DOHH2 (cell line): Measurements from ENCODE around the gene APBA3.
"Not testable (repeated sequence)": the region's sequence is repeated elsewhere in the genome, so short reads cannot be mapped to it uniquely, and the experiment has no call there.

Experiments used
- H3F3A ChIP-seq: fragments of 200-600 bp; sonication (generic), shearing (Covaris generic); 2 replicates; pipeline ENCODE4 v1.6.0; 2016; ENCODE audit warnings: antibody characterized with exemption, mild to moderate bottlenecking; ENCODE audit not compliant: control insufficient read depth, insufficient read depth
- H3K27ac ChIP-seq: fragments of 200-600 bp; sonication (generic); 2 replicates; pipeline ENCODE4 v1.5.1; 2014; ENCODE audit warnings: low read depth, mild to moderate bottlenecking, low read length, moderate library complexity
- H3K27me3 ChIP-seq: fragments of 200-600 bp; sonication (generic); 2 replicates; pipeline ENCODE4 v1.6.1; 2014; ENCODE audit warnings: mild to moderate bottlenecking, low read length, mixed read lengths; ENCODE audit not compliant: control insufficient read depth
- H3K36me3 ChIP-seq: fragments of 200-600 bp; sonication (generic); 2 replicates; pipeline ENCODE4 v1.6.1; 2014; ENCODE audit warnings: mild to moderate bottlenecking, low read length, moderate library complexity, mixed read lengths; ENCODE audit not compliant: control insufficient read depth
- H3K4me1 ChIP-seq: fragments of 200-600 bp; sonication (generic); 2 replicates; pipeline ENCODE4 v1.6.1; 2014; ENCODE audit warnings: mild to moderate bottlenecking, low read length, mixed read lengths; ENCODE audit not compliant: control insufficient read depth
- H3K4me2 ChIP-seq: fragments of 200-600 bp; sonication (generic); 2 replicates; pipeline ENCODE4 v1.6.0; 2014; ENCODE audit warnings: mild to moderate bottlenecking, low read length, moderate library complexity
- H3K4me3 ChIP-seq: fragments of 200-600 bp; sonication (generic); 2 replicates; pipeline ENCODE4 v1.5.1; 2014; ENCODE audit warnings: mild to moderate bottlenecking, low read length, mixed read lengths
- H3K79me2 ChIP-seq: fragments of 200-600 bp; sonication (generic); 2 replicates; pipeline ENCODE4 v1.6.1; 2014; ENCODE audit warnings: mild to moderate bottlenecking, low read length, mixed read lengths; ENCODE audit not compliant: control insufficient read depth
- H3K9me2 ChIP-seq: fragments of 200-600 bp; sonication (generic); replicated peaks from 2 replicates; pipeline ENCODE4 v1.6.1; 2014; ENCODE audit warnings: mild to moderate bottlenecking, low read length, mixed read lengths; ENCODE audit not compliant: control insufficient read depth
- H3K9me3 ChIP-seq: fragments of 200-600 bp; sonication (generic); 2 replicates; pipeline ENCODE4 v1.6.1; 2014; ENCODE audit warnings: antibody characterized with exemption, low read length, mixed read lengths; ENCODE audit not compliant: control insufficient read depth, insufficient read depth
- H4K20me1 ChIP-seq: fragments of 200-600 bp; sonication (generic); 2 replicates; pipeline ENCODE4 v1.6.0; 2014; ENCODE audit warnings: low read depth, mild to moderate bottlenecking, antibody characterized with exemption, low read length, moderate library complexity; ENCODE audit not compliant: control insufficient read depth, insufficient read depth
- EZH2phosphoT487 ChIP-seq: fragments of 200-600 bp; sonication (generic); IDR thresholded peaks from 2 replicates; pipeline ENCODE4 v1.6.1; 2017; ENCODE audit warnings: borderline replicate concordance, mild to moderate bottlenecking, antibody characterized with exemption, low read length, moderate library complexity, mixed read lengths
- TF ChIP-seq, protein P1 (sequence below): fragments of 200-600 bp; sonication (generic); IDR thresholded peaks from one replicate; pipeline ENCODE4 v1.5.1; 2014; ENCODE audit warnings: antibody characterized with exemption, mild to moderate bottlenecking, low read depth, low read length; ENCODE audit not compliant: poor library complexity, severe bottlenecking

APBA3 gene

DNA sequence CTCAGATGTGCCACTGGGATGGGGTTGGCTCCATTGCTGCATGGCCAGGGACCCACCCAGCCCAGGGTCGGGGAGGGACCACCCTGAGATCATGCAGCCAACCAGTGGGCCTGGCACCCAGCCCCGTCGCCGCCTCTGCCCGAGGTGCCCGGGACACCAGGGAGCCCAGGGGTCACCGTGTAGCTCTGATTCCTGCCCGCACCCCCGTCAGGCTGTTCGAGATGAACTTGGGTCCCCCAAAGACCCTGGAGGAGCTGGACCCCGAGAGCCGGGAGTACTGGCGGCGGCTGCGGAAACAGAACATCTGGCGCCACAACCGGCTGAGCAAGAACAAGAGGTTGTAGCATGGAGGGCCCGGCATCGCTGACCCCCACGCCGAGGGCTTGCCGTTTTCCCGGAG lies 5.6 kb upstream of the APBA3 start:
- Histone ChIP-seq H3K79me2 (peaks cover 12% of the 10 kb centered on the region), H3K4me3 (no peak overlapping the region), H3K9me2 (no peaks in the 10 kb centered on the region), H3F3A (peaks cover 3% of the 10 kb centered on the region), H3K27ac (no peak overlapping the region), H3K4me2 (no peak overlapping the region), H4K20me1 (no peaks in the 10 kb centered on the region), H3K36me3 (peaks cover 17% of the 10 kb centered on the region), H3K4me1 (peaks cover 5% of the 10 kb centered on the region), H3K9me3 (no peaks in the 10 kb centered on the region), H3K27me3 (no peaks in the 10 kb centered on the region)
- TF ChIP-seq EZH2phosphoT487, result no peak
- TF ChIP-seq, protein P1, sequence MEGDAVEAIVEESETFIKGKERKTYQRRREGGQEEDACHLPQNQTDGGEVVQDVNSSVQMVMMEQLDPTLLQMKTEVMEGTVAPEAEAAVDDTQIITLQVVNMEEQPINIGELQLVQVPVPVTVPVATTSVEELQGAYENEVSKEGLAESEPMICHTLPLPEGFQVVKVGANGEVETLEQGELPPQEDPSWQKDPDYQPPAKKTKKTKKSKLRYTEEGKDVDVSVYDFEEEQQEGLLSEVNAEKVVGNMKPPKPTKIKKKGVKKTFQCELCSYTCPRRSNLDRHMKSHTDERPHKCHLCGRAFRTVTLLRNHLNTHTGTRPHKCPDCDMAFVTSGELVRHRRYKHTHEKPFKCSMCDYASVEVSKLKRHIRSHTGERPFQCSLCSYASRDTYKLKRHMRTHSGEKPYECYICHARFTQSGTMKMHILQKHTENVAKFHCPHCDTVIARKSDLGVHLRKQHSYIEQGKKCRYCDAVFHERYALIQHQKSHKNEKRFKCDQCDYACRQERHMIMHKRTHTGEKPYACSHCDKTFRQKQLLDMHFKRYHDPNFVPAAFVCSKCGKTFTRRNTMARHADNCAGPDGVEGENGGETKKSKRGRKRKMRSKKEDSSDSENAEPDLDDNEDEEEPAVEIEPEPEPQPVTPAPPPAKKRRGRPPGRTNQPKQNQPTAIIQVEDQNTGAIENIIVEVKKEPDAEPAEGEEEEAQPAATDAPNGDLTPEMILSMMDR, result no peak

DNA sequence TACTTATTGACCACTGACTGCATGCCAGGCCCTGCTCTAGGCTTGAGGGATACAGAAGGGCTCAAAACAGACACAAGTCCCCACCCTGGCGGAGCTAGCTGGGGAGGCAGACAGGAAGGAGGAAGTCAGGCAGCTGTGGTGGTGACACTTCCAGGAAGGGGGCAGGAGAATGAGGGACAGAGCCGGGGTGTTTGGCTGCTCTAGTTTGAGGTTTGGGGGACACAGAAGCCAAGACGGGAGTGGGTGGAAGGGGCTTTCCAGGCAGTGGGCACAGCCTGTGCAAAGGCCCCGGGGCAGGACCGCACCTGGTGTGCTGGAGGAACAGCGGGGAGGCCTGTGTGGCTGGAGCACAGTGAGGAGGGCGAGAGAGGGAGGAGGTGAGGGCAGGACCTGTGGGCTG lies 5.0 kb upstream of the APBA3 start:
- Histone ChIP-seq H3K79me2 (peaks cover 12% of the 10 kb centered on the region), H3F3A (peaks cover 7% of the 10 kb centered on the region), H3K9me2 (no peaks in the 10 kb centered on the region), H3K36me3 (peaks cover 17% of the 10 kb centered on the region), H3K9me3 (no peaks in the 10 kb centered on the region), H3K4me2 (no peak overlapping the region), H4K20me1 (no peaks in the 10 kb centered on the region), H3K27ac (no peak overlapping the region), H3K4me1 (peaks cover 10% of the 10 kb centered on the region), H3K4me3 (no peak overlapping the region), H3K27me3 (no peaks in the 10 kb centered on the region)
- TF ChIP-seq EZH2phosphoT487, result no peak
- TF ChIP-seq, protein P1, result no peak

DNA sequence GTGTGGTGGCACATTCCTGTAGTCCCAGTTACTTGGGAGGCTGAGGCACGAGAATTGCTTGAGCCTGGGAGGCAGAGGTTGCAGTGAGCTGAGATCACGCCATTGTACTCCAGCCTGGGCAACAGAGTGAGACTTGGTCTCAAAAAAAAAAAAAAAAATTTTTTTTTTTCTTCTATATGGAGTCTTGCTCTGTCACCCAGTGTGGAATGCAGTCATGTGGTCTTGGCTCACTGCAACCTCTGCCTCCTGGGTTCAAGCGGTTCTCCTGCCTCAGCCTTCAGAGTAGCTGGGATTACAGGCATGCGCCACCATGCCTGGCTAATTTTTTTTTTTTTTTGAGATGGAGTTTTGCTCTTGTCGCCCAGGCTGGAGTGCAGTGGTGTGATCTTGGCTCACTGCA lies 4.3 kb upstream of the APBA3 start:
- not testable (repeated sequence) for H3K27me3 ChIP-seq, H3K4me2 ChIP-seq, H3K4me3 ChIP-seq, H3K9me2 ChIP-seq, H3F3A ChIP-seq, H3K9me3 ChIP-seq, H4K20me1 ChIP-seq, H3K27ac ChIP-seq
- Histone ChIP-seq H3K4me1 (peaks cover 10% of the 10 kb centered on the region), H3K79me2 (peaks cover 19% of the 10 kb centered on the region), H3K36me3 (peaks cover 17% of the 10 kb centered on the region)

DNA sequence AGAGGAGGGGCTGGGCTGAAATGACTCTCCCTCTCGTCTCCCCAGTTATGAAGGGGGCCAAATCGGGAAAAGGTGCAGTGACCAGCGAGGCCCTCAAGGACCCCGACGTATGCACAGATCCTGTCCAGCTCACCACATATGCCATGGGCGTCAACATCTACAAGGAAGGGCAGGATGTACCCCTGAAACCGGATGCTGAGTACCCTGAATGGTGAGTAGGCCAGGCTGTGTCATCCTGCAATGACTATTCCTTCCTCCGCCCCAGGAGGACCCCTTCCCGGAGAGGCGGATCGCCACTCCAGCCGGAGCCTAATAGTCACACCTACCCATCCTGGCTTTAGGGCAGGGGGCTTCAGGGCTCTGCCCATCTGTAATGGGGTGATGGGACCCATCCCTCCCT lies 3.6 kb upstream of the APBA3 start:
- no peaks in the 10 kb centered on the region for H4K20me1 ChIP-seq
- peaks cover 7% of the 10 kb centered on the region for H3F3A ChIP-seq
- peaks cover 13% of the 10 kb centered on the region for H3K4me1 ChIP-seq
- no peak overlapping the region for H3K4me2 ChIP-seq
- no peaks in the 10 kb centered on the region for H3K27me3 ChIP-seq
- H3K79me2 ChIP-seq, result peaks cover 25% of the 10 kb centered on the region
- no peaks in the 10 kb centered on the region for H3K9me2 ChIP-seq
- H3K9me3 ChIP-seq, result no peaks in the 10 kb centered on the region
- TF ChIP-seq EZH2phosphoT487, result no peak
- TF ChIP-seq, protein P1, result no peak
- no peak overlapping the region for H3K4me3 ChIP-seq
- peaks cover 17% of the 10 kb centered on the region for H3K36me3 ChIP-seq
- no peak overlapping the region for H3K27ac ChIP-seq
